NCI-H187 treated with DMSO at 0.1 percent for 48 hours (cell line): ENCODE measurements around the gene MCMBP.
"Not testable (repeated sequence)": the region's sequence is repeated elsewhere in the genome, so short reads cannot be mapped to it uniquely, and the experiment has no call there.

Source experiments
- DNase-seq: peaks from one replicate; lab custom pipeline; 2025; lab: John Stamatoyannopoulos, UW

The MCMBP gene

DNA sequence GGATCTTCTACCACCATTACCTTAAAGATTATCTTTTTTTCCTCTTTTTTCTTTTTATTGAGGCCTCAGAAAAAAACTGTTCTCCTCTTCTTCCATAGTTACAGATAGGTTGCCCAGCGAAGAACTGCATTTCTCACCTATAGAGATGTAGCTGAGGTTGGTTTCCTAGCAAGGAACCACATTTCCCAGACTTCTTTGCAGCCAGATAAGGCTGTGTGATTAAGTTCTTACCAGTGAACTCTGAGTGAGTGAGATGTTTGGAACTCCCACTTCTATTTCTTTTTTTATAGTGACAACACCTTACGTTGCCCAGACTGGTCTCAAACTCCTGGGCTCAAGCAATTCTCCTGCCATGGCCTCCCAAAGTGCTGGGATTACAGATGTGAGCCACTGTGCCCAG is 5.9 kb upstream of the MCMBP start:
- DNase-seq, result no peak

DNA sequence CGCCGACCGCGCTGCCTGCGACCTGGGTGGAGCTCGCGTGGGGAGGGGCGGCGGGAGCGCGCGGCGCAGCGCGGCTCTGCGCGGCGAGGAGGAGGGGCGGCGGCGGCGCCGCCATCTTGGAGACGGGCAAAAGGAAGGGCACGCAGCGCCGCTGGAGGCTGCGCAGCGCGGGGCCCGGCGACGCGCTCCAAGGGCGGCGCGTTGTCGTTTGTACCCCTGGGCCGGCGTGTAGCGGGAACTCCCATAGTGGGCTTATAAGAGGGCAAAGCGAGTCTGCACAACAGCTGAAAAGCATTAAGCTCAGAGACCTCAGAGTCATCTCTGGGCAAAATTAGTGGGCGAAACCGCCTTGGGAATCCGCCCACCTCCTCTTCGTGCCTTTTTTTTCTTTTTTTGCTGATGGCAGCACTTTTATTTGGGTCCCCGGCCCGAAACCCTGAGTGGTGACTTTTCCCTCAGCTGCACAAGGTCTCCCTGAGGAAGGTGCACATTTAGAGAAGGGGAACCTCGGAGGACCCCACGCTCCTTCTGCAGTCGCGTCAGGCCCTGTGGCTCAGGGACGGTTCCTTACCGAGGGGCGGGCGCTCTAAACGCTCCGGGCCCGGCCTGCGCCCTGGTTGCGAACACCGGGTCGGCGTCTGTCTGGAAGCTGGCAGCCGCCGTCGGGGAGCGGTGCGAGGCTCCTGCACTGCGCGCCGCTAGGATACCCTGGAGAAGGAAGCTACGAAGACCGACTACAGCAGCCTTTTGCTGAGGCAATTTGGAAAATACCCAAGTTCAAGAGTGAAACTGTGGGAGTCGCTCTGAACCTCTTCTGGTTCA is 428 bp upstream of the MCMBP start:
- no peak for DNase-seq

DNA sequence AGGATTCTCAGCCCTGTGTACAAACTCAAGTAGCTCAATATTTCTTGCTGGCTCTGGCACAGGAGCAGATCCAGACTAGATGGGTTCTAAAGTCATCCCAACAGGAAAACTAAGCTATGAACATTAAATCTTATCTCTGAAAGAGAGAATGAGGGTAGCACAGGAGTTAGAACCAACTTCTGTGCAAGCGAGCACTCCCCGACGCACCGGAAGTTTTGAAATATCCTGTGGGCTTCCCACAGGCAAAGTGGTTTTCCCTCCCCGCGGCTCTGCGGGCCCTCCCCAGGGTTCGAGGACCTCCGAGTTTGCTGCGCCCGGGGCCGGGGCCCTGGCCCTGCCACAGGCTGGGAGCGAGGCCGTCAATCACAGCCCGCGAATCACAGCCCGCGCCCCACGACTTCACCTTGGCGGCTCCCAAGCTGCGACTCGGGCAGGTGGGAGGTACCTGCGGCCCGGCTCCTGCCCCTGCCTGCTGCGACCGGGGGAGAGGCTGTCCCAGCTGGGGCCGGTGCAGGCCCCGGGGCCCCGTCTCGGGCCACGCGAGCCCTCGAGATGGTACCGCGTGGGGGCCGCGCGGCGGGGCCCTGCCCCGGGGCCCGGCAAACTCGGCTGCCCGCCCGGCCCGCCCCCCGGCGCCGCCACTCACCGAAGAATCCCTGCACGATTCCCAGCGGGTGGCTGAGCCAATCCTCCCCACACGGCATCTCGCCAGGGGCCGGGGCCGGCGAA is 598 bp downstream of the MCMBP start:
- DNase-seq, result no peak

DNA sequence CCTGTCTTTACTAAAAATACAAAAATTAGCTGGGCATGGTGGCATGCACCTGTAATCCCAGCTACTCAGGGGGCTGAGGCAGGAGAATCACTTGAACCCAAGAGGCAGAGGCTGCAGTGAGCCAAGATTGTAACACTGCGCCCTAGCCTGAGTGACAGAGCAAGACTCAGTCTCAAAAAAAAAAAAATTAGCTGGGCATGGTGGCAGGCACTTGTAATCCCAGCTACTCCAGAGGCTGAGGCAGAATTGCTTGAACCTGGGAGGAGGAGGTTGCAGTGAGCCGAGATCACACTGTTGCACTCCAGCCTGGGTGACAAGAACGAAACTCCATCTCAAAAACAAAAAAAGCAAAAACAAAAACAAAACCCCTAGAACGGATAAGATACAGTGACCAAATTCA is 3.2 kb downstream of the MCMBP start:
- DNase-seq, result not testable (repeated sequence)

DNA sequence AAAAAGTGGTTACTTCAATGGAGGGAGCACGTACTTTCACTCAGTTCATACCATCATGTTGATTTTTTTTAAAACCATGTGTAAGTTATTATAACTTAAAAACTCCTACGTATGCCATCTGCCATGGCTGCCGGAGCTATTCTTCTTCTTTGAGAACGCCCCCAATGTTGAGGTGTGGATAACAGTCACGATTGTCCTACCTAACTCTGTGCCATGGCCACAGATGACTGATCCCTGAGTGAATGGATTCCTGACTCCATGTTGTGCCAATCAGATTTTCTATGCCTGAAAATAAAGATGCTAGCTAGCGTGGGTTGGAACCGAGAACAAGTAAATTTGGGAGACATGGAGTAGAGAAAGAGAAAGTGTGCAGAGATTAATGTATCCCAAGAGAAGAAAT is 5.3 kb downstream of the MCMBP start:
- DNase-seq, result no peak

DNA sequence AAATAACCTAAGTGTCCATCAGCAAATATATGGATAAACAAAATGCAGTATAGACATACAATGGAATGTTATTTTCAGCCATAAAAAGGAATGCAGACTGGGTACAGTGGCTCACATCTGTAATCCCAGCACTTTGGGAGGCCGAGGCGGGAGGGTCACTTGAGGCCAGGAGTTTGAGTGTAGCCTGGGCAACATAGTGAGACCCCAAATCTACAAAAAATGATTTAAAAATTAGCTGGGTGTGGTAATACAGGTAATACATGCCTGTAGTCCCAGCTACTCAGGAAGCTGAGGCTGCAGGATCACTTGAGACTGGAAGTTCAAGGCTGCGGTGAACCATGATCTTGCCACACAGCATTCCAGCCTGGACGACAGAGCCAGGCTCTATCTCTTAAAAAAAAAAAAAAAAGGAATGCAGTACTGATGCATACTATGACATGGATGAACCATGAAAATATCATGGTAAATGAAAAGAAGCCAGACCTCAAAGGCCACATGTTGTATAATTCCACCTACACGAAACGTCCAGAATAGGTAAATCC is 6.9 kb downstream of the MCMBP start:
- no peak for DNase-seq

DNA sequence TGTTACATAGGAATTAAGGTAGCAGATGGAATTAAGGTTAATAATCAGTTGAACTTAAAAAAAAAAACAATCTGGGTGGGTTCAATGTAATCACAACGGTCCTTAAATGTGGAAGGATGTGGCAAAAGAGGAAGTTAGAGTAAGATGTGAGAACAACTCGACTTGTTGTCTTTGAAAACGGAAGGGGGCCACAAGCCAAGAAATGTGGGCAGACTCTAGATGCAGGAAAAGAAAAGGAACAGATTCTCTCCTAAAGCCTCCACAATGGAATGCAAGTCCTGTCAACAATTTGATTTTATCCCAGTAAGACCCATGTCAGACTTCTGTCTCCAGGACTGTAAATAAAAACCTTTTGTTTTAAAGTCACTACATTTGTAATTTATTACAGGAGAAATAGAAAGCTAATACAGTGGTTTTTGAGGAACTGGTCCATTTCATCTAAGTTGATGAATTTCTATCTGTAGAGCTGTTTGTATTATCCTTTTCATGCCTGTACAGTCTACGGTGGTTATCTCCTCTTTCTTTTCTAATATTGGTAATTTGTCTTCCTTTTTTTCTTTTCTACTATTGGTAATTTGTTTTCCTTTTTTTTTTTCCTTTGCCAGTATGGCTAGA is 8.6 kb downstream of the MCMBP start:
- no peak for DNase-seq

DNA sequence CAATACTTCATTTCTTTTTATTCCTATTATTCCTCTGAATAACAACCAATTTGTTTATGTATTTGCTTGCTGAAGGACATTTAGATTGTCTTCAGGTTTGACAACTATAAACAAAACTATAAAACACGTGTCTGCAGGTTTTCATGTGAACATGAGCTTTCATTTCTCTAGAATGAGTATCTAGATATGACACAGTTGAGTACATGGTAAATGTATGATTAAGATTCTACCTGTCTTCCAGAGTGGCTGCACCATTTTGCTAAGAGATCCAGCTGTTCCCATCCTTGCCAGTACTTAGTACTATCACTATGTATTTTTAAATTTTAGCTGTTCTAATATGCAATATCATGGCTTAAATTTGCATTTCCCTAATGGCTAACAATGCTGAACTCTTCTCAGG is 10.1 kb downstream of the MCMBP start:
- DNase-seq, result no peak

DNA sequence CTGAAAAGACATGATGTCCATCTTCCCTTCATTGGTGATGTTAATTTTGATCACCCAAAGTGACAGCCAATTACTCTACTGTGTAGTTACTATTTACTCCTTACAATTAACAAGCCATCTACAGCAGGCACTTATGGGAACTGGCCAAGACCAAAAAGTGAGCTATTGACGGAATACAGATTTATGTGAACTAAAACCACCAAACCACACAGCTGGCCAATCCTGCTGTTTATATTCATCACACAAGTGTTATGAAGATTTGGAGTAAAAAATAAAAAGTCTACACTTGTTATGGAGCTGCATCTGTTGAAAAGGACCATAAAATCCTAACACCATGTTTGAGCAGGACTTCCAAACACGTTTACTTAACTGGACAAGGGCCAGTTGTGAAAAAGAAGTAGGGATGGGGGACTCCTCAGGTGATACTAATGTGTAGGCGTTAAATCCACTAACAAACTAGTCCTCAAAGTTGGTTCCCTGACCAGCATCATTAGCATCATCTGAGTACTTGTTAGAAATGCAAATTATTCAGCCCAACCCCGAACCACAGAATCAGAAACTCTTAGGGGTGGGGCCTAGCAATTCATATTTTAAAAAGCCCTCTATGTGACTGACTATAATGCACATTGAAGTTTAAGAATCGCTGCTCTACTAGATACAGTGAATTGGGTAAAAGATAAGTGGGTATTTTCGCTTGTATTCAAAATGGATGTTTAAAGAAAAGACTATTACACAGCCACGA is 11.6 kb downstream of the MCMBP start:
- no peak for DNase-seq

DNA sequence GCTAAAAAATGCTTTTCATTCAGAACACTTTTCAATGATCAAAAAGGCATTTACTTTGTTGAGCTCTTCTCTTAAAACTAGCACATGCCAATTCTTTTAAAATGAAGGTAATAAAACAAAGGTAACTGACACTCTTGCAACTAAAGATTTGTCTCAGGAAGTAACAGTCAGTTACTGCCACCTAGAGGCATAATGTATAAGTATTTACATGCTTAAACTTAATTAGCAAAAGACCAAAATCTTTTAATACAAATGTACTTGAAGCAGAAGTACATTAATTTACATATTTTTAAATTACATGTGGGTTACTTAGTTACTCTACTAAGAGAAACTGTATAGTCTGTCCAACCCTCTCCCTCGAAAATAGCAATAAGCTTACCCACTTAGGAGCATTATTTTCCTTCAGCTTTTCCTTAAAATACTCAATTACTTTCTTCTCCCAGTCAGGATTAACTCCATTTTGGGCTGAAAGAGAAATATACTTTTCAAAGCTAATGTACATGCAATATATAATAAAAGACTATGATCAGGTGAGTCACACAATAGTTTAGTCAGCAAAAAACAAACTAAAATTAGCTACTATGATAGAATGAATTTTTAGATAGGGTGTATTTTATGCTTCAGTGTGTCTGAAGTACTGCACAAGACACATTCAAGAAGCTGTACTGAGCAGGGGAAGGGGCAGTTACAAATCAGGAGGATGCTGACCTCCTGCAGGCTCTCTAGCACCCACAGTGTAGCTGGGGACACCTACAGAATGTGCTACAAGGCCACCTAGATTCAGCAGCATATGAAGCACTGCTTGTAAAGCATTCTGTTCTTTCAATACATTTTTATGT is 13.0 kb downstream of the MCMBP start:
- DNase-seq, result no peak

DNA sequence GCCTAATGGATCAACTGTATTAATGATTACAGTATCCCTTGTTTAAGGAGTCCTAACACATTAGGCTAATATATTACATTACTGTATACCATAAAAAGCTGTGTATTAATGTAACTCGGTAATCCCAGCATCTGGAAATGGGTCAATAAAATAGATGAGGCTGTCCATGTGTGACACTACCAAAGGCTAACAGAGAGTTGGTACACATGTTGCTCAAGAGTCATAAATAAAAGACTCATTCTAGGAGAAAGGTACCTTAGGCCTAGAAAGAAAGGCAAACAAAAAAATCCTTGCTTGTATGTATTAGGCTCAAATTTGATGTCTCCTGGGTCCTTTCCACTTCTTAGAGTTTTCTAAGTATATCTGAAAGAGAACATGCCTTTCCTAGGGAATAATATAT is 14.6 kb downstream of the MCMBP start:
- DNase-seq, result no peak

DNA sequence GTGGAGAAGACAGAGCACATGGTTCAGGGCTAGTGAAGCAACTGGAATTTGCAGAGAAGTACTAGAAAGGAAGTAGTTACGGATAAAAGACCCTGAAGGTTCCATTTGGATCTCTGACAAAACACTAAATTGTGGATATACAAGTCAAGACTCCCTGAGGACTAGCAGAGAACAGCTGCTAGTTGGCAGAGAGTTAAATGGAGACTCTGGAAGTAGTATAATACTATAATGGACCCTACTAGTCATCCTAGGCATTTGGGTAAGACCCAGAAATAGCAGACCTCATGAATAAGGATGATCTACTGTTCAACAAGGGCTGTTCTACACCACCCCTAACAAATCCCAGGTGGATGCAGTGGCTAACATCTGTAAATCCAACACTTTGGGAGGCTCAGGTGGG is 19.1 kb downstream of the MCMBP start:
- no peak for DNase-seq

DNA sequence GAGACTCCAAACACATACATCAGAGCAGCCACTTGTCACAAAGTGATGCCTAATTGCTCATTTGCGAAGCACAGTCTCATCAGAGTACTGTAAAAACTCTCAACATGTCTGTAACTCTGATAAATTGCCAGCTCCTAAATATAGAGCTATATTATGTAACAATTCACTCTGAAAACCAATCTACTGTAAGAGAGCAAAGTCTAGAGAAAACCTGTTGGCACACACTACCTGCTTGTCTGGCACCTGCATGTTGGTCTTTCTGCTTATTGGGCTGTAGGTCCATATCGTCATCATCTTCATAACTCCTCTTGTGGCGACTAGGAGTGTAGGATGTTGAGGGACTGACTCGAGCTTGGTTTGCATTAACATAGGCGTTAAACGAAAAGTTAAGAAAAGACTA is 19.8 kb downstream of the MCMBP start:
- no peak for DNase-seq

DNA sequence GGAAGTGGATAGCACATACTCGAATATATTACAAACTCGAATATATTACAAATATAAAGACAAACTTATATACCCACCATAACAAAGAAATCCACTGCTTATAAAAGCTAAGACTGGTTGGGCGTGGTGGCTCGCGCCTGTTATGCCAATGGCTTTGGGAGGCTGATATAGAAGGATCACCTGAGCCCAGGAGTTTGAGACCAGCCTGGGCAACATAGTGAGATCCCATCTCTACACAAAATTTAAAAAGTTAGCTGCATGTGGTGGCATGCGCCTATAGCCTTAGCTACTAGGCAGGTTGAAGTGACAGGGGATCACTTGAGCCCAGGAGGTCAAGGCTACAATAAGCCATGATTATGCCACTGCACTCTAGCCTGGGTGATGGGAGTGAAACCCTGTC is 20.4 kb downstream of the MCMBP start:
- no peak for DNase-seq

DNA sequence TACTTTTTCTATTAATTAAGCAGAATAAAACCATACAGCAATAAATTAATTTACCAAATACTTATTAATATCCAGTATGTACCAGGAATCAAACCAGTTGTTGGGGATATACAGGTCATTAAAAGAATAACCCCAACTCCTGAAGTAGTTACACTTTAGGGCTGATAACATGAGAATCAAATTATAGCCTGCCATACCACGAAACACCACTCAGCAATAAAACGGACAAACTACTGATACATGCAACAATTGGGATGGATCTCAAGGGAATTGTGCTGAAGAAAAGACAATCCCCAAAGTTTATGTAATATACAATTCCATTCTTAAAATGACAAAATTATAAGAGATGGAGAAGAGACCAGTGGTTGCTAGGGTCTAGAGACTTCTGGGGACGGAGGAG is 22.7 kb downstream of the MCMBP start:
- no peak for DNase-seq

DNA sequence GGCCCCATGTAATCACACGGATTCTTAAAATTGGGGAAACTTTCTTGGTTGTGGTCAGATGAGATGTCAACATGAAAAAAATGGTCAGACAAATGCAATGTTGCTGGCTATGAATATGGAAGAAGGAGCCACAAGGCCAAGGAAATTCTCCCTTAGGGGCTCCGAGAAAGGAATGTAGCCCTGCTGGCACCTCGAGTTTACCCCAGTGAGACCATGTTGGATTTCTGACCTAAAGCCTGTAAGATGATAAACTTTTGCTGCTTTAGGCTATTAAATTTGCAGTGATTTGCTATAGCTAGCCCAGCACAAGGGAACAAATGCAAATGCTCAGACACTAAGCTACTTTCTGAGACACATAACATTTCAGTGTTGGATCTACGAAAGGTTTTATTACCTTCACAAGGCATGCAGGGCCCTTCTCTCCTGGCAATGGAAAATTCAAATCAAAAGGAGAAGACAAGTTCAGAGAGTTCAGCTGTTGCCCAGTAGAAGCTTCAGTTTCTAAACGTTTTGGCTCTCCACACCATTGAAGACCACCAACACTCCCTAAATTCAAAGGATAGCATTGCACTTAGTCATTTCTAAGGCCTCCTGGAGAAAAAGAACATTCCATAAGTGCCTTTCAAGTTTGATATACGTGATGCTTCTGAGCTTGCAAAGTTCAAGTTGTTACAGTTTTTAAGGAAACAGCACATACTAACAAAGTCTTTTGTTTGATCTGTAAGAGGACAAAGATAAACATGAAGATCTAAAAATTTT is 23.4 kb downstream of the MCMBP start:
- no peak for DNase-seq

DNA sequence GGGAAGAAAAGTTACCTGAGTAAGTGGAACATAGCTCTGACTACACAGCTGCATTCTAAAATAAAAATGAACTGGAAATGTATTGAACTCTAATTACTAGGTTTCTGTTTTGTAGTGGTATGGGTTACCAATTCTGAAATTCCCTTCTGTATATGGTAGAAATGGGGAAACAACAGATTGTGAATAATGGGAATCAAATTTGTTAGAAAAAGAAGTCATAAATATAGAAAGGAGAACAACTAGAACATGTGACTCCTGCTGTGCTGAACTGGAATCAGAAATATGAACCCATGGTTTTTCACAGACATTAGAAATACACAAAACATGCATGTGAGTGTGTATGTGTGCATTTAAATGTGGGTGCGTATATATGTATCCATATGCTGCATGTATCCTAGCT is 27.0 kb downstream of the MCMBP start:
- no peak for DNase-seq

DNA sequence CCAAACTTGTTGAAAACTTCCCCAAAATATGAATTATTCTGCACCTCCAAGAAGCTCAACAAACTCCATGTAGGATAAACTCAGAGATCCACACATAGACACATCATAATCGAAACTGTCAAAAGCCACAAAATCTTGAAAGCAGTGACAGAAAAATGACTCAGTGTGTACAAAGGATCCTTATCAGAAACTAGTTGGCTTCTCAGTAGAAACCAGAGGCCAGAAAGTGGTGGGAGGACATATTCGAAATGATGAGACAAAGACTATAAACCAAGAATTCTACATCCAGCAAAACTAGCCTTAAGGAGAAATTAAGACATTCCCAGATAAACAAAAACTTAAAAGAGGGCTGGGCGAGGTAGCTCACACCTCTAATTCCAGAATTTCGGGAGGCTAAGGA is 38.5 kb downstream of the MCMBP start:
- no peak for DNase-seq

DNA sequence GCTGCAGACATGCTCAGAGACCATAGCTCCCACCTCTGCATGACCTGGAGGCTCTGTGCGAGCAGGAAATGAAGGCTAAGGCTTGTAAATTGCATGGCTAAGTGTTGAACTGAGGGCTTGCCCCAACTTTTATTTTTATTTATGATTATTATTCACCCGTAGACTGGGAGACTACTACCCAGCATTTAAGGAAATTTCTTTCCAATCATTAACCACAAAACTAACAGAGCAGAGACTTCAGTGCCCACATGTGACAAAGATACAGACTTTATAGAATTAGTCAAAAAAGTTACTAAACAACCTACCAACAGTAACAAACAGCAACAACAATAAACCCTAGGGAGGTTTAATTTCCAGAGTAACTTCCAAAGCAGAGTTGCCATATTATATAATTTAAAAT is 39.7 kb downstream of the MCMBP start:
- DNase-seq, result no peak

DNA sequence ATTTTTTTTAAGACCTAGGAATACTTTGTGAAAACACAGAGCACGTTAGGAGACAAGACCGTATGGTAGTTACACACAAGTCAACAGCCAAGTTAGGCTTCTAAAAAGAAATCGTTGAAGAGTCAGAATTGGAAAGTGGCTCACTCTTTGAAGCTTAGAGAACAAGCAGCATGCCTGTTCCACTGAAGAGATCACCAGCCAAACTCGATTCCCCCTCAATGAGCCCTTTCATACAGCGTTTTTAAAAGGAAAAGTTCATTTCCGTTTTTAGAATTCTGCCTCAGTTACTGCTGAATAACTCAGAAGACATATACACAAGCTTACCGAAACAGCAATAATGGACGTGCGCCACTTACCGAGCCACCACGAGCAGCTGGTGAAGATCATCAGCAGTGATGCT is 41.0 kb downstream of the MCMBP start:
- DNase-seq, result no peak

DNA sequence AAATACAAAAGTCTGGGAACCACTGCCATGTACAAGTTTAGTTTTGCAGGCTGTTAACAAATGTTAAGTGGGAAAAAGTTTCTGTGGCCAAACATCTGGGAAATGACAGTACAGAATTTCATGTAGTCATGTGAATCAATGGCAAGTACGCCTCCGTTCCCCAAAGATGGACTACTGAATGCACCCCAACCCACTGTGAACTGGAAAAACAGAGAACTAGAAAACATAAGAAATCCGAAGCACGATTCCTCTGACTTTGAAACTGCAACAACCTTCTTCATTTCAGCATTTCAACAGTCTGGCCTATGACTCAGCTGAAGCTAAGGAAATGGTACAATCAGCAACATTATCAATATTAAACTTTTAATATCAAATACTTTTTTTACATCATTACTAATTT is 41.8 kb downstream of the MCMBP start:
- DNase-seq, result no peak
